Colonic mucosa (tissue), 4 donors: ENCODE results near the gene MAPK10. TPM values are rescaled to one million over a fixed set of nuclear protein-coding genes. Genes with fewer than 3 reads are reported as not detected.
"Not testable (repeated sequence)": the region's sequence is repeated elsewhere in the genome, so short reads cannot be mapped to it uniquely, and the experiment has no call there.

Experiments
- DNase-seq: peaks from one replicate; pipeline ENCODE4 v3.0.0-alpha.2; 2020
- H3K27ac ChIP-seq: fragments of 200-600 bp; one replicate; pipeline ENCODE4 v1.8.0; 2021
- H3K27me3 ChIP-seq: fragments of 200-600 bp; one replicate; pipeline ENCODE4 v1.8.0; 2021
- H3K36me3 ChIP-seq: fragments of 200-600 bp; one replicate; pipeline ENCODE4 v1.8.0; 2021
- H3K4me1 ChIP-seq: fragments of 200-600 bp; one replicate; pipeline ENCODE4 v1.8.0; 2021; ENCODE audit warnings: mild to moderate bottlenecking
- H3K4me3 ChIP-seq: fragments of 200-600 bp; one replicate; pipeline ENCODE4 v1.8.0; 2021
- H3K9ac ChIP-seq, 2 donors: one replicate each; pipeline ENCODE4 v1.7.0; 2013; ENCODE audit warnings: control low read depth in 2 of 2, low read depth in 2 of 2, low read length in 2 of 2
- H3K9me3 ChIP-seq: fragments of 200-600 bp; one replicate; pipeline ENCODE4 v1.8.0; 2021
- CTCF ChIP-seq: fragments of 200-600 bp; IDR thresholded peaks from one replicate; pipeline ENCODE4 v1.8.0; 2022; ENCODE audit warnings: antibody characterized with exemption, mild to moderate bottlenecking
- intact Hi-C: fragments of 100-400 bp; cut with DNase I; formaldehyde crosslinking; loops from one replicate; pipeline ENCODE4 v1.14.1; 2022
- total RNA-seq, 2 donors: library from RNA; stranded (reverse); fragmentation: NEBNext Ultra II Directional in 1 of 2; extraction: Animal tissue kit (Norgen Biotek cat#: 25700) in 1 of 2; gene quantifications; one replicate each; pipeline ENCODE4 v1.2.1, GENCODE V29; 2021
- donor health status: healthy.
- donor health status: DM: no; HTN: no; CAD: no.
- donor health status: DM: no; HTN: no; CAD: no.

The MAPK10 gene
- total RNA-seq, 2 donors from 2014 or later = 2.6 to 4.4 TPM

GRCh38 chr4:86089053-86089452 lies 270.8 kb downstream of the MAPK10 start:
- no peak for TF ChIP-seq CTCF
- H3K27me3 ChIP-seq = no peaks in the 10 kb centered on the region
- intact Hi-C loops = no loop called here
- no peak overlapping the region for H3K4me3 ChIP-seq
- H3K9me3 ChIP-seq = no peaks in the 10 kb centered on the region
- no peak overlapping the region for H3K27ac ChIP-seq
- no peak for DNase-seq
- no peaks in the 10 kb centered on the region for H3K4me1 ChIP-seq
- no peak overlapping the region for H3K9ac ChIP-seq
- no peaks in the 10 kb centered on the region for H3K36me3 ChIP-seq

- DNase-seq, H3K4me3 ChIP-seq, intact Hi-C loops, H3K9me3 ChIP-seq, H3K27ac ChIP-seq, H3K4me1 ChIP-seq, H3K36me3 ChIP-seq, H3K9ac ChIP-seq, H3K27me3 ChIP-seq: not testable (repeated sequence)
Observed at GRCh38 chr4:86075796-86076195, 284.1 kb downstream of the MAPK10 start.

- Histone ChIP-seq H3K27me3 (no peaks in the 10 kb centered on the region), H3K27ac (no peak overlapping the region), H3K36me3 (no peaks in the 10 kb centered on the region), H3K9me3 (no peaks in the 10 kb centered on the region), H3K4me3 (no peak overlapping the region), H3K4me1 (no peaks in the 10 kb centered on the region), H3K9ac (no peak overlapping the region)
- no peak for TF ChIP-seq CTCF
- DNase-seq = no peak
- intact Hi-C loops = no loop called here
Observed at GRCh38 chr4:86060341-86060740, 299.5 kb downstream of the MAPK10 start.

- no peaks in the 10 kb centered on the region for H3K36me3 ChIP-seq
- H3K9me3 ChIP-seq = no peaks in the 10 kb centered on the region
- DNase-seq = no peak
- no peak for TF ChIP-seq CTCF
- intact Hi-C loops = no loop called here
- H3K9ac ChIP-seq = no peak overlapping the region
- H3K27me3 ChIP-seq = no peaks in the 10 kb centered on the region
- no peak overlapping the region for H3K27ac ChIP-seq
- no peak overlapping the region for H3K4me3 ChIP-seq
- no peaks in the 10 kb centered on the region for H3K4me1 ChIP-seq
Observed at GRCh38 chr4:86058621-86059020, 301.2 kb downstream of the MAPK10 start.

- Histone ChIP-seq H3K4me1 (no peaks in the 10 kb centered on the region), H3K4me3 (no peak overlapping the region), H3K27me3 (no peaks in the 10 kb centered on the region), H3K36me3 (no peaks in the 10 kb centered on the region), H3K9ac (no peak overlapping the region), H3K27ac (no peak overlapping the region), H3K9me3 (no peaks in the 10 kb centered on the region)
- intact Hi-C loops = no loop called here
- no peak for DNase-seq
- no peak for TF ChIP-seq CTCF
Observed at GRCh38 chr4:86055898-86056297, 304.0 kb downstream of the MAPK10 start.

- no peak overlapping the region for H3K4me3 ChIP-seq
- intact Hi-C loops = no loop called here
- no peak overlapping the region for H3K27ac ChIP-seq
- H3K27me3 ChIP-seq = no peaks in the 10 kb centered on the region
- no peaks in the 10 kb centered on the region for H3K36me3 ChIP-seq
- H3K9ac ChIP-seq = no peak overlapping the region
- no peaks in the 10 kb centered on the region for H3K9me3 ChIP-seq
- H3K4me1 ChIP-seq = no peaks in the 10 kb centered on the region
- no peak for TF ChIP-seq CTCF
- DNase-seq = no peak
Observed at GRCh38 chr4:86054286-86055032, 305.4 kb downstream of the MAPK10 start.
